Measurements from ENCODE around the gene COL23A1. TPM values are rescaled to one million over a fixed set of nuclear protein-coding genes. Genes with fewer than 3 reads are reported as not detected.

COL23A1 gene
- total and polyA plus RNA-seq, 2 of the 13 experiments (the other 11 are each of a cell fraction or from before 2014, with no cell fraction given) = not detected

GRCh38 chr5:178389796-178390195, 200.4 kb downstream of the COL23A1 start:
- no CpG with 5 or more reads among the region's 12 CpGs for WGBS (ENCODE audit: low lambda C conversion rate)
- TF ChIP-seq RARG (CRISPR knock-in tag; IDR thresholded peaks at IDR 0.05; ENCODE audit: low read depth) = no peak
- no peak for TF ChIP-seq HNRNPH1 (optimal IDR thresholded peaks at IDR 0.05; ENCODE audit: low read depth, low read length)
- TF ChIP-seq TRAFD1 (CRISPR knock-in tag; IDR thresholded peaks at IDR 0.05; ENCODE audit: borderline replicate concordance) = no peak
- no peak for TF ChIP-seq SMYD3 (CRISPR knock-in tag; IDR thresholded peaks at IDR 0.05)
- TF ChIP-seq ZNF136 (CRISPR knock-in tag; IDR thresholded peaks at IDR 0.05; ENCODE audit: low read depth) = no peak
- no peak for TF ChIP-seq ZNF335 (CRISPR knock-in tag; IDR thresholded peaks at IDR 0.05)
- TF ChIP-seq GABPA (IDR thresholded peaks at IDR 0.05; ENCODE audit: low read depth, low read length) = no peak
- no peak for TF ChIP-seq GABPA (CRISPR knock-in tag; IDR thresholded peaks at IDR 0.05; ENCODE audit: low read depth)
- TF ChIP-seq ZNF615 (CRISPR knock-in tag; IDR thresholded peaks at IDR 0.05; ENCODE audit: borderline replicate concordance) = no peak
- TF ChIP-seq ZNF263 (CRISPR knock-in tag; IDR thresholded peaks at IDR 0.05) = no peak
- TF ChIP-seq ZFYVE20 (CRISPR knock-in tag; IDR thresholded peaks at IDR 0.05; ENCODE audit: borderline replicate concordance, low read depth) = no peak
- no peak for DNase-seq (ENCODE audit: low spot score)
- BruUV-seq (replicated peaks) = no TSS peak
- CTCF ChIA-PET (ENCODE audit: low intra/inter-chr PET ratio, low total read pairs) = no interaction called here
- H3K4me3 ChIP-seq (replicated peaks in 1 of 3; ENCODE audit: insufficient read depth in 1 of 3, low read depth in 2 of 3, low read length in 3 of 3) = no peak overlapping the region
- no peak overlapping the region for H3K27ac ChIP-seq (ENCODE audit: extremely low read length, insufficient read depth, low read length)
- no peaks in the 10 kb centered on the region for H3K36me3 ChIP-seq (replicated peaks in 1 of 2; ENCODE audit: control insufficient read depth in 1 of 2, insufficient read depth in 2 of 2, low read length in 2 of 2)
- no peak overlapping the region for H3K4me2 ChIP-seq (ENCODE audit: low read depth, low read length)
- FAIRE-seq = no peak
- no peak overlapping the region for H3K9ac ChIP-seq (ENCODE audit: insufficient read depth, low read depth, low read length)
- intact Hi-C loops (cut with micrococcal nuclease; ENCODE audit: unreplicated experiment) = no loop called here
- ATAC-seq = no peak
- H3K79me2 ChIP-seq (ENCODE audit: insufficient read depth, low read length) = no peaks in the 10 kb centered on the region
- no peaks in the 10 kb centered on the region for H4K20me1 ChIP-seq (ENCODE audit: insufficient read depth, low read length)
- peaks cover 2 to 22% of the 10 kb centered on the region in 2 experiments; a peak in 3 of 5 replicates for H3K27me3 ChIP-seq (ENCODE audit: control insufficient read depth in 1 of 2, insufficient read depth in 2 of 2, low read length in 2 of 2)
- POLR2A ChIA-PET = no interaction called here
- H3K9me3 ChIP-seq (ENCODE audit: low read length) = no peaks in the 10 kb centered on the region
- H2AFZ ChIP-seq (ENCODE audit: low read length) = no peak overlapping the region
- peaks cover 11% of the 10 kb centered on the region for H3K4me1 ChIP-seq (ENCODE audit: insufficient read depth, low read length)
- in situ Hi-C loops (cut with HindIII; ENCODE audit: extremely low pct_ligation_motif_present, low pct_unique_long_range_greater_than_20kb) = no loop called here
